PC-3 (cell line): Measurements from ENCODE around the gene RNF175.

ENCODE experiments used
- CTCF ChIP-seq: fragments of 300-600 bp; sonication (generic); conservative IDR thresholded peaks from 2 replicates; pipeline ENCODE4 v1.5.1; 2017; ENCODE audit warnings: antibody characterized with exemption, low read depth, mild to moderate bottlenecking, low read length
- EZH2 ChIP-seq: fragments of 300-600 bp; sonication (generic); IDR thresholded peaks from one replicate; pipeline ENCODE4 v1.6.1; 2017; ENCODE audit warnings: antibody characterized with exemption, mild to moderate bottlenecking, low read length; ENCODE audit not compliant: unreplicated experiment

GRCh38 chr4:153790500-153790865, 30.7 kb upstream of the RNF175 start:
- TF ChIP-seq CTCF (no peak), EZH2 (no peak)
